Measurements from ENCODE around the gene GPR132.

- TF ChIP-seq CTCF (IDR thresholded peaks at IDR 0.05; ENCODE audit: low read length) = no peak
- no peak for TF ChIP-seq EZH2 (IDR thresholded peaks at IDR 0.05; ENCODE audit: borderline replicate concordance, low read length)
Measured at GRCh38 chr14:105026802-105027563, 38.2 kb downstream of the GPR132 start.

All from OCI-LY1 (cell line).